Vagina (tissue), 2 donors: ENCODE data around the gene OMA1.

ENCODE experiments used
- POLR2AphosphoS5 ChIP-seq, 2 donors: sonication (generic); formaldehyde crosslinking; IDR thresholded peaks; one replicate each; pipeline ENCODE4 v1.9.0; 2017; ENCODE audit warnings: antibody characterized with exemption in 2 of 2, mild to moderate bottlenecking in 2 of 2, low read depth in 1 of 2; ENCODE audit not compliant: insufficient read depth in 1 of 2
- TF ChIP-seq, protein P1 (sequence below), 3 experiments: fragments of 450-650 bp in 2 of 3; fragments of 200-600 bp in 1 of 3; sonication (generic) in 1 of 3; IDR thresholded peaks; one replicate each; pipeline ENCODE4 v1.5.1; 2017 to 2019; ENCODE audit warnings: antibody characterized with exemption in 3 of 3, mild to moderate bottlenecking in 2 of 3, moderate library complexity in 2 of 3

- TF ChIP-seq POLR2AphosphoS5 (IDR thresholded peaks at IDR 0.05; ENCODE audit: insufficient read depth in 1 of 2, low read depth in 1 of 2): no peak
- TF ChIP-seq, protein P1, sequence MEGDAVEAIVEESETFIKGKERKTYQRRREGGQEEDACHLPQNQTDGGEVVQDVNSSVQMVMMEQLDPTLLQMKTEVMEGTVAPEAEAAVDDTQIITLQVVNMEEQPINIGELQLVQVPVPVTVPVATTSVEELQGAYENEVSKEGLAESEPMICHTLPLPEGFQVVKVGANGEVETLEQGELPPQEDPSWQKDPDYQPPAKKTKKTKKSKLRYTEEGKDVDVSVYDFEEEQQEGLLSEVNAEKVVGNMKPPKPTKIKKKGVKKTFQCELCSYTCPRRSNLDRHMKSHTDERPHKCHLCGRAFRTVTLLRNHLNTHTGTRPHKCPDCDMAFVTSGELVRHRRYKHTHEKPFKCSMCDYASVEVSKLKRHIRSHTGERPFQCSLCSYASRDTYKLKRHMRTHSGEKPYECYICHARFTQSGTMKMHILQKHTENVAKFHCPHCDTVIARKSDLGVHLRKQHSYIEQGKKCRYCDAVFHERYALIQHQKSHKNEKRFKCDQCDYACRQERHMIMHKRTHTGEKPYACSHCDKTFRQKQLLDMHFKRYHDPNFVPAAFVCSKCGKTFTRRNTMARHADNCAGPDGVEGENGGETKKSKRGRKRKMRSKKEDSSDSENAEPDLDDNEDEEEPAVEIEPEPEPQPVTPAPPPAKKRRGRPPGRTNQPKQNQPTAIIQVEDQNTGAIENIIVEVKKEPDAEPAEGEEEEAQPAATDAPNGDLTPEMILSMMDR (IDR thresholded peaks at IDR 0.05): no peak
These were observed 86.6 kb downstream of the OMA1 start for GRCh38 chr1:58459911-58460310.
